GM23248 (cell line): Measurements from ENCODE around the gene SH3RF2. TPM values are rescaled to one million over a fixed set of nuclear protein-coding genes. Genes with fewer than 3 reads are reported as not detected.

Experiments
- DNase-seq: peaks from one replicate; pipeline ENCODE4 v3.0.0-alpha.2; 2015
- H2AFZ ChIP-seq: fragments of 200-600 bp; sonication (generic); 2 replicates; pipeline ENCODE4 v1.6.1; 2016; ENCODE audit warnings: antibody characterized with exemption
- H3F3A ChIP-seq: fragments of 200-600 bp; sonication (generic); 2 replicates; pipeline ENCODE4 v1.6.1; 2016; ENCODE audit warnings: mild to moderate bottlenecking, antibody characterized with exemption, mixed run types; ENCODE audit not compliant: insufficient read depth
- H3K27ac ChIP-seq: fragments of 200-600 bp; sonication (generic); 2 replicates; pipeline ENCODE4 v1.5.1; 2016; ENCODE audit warnings: mild to moderate bottlenecking
- H3K27me3 ChIP-seq: fragments of 200-600 bp; sonication (generic); replicated peaks from 2 replicates; pipeline ENCODE4 v1.6.1; 2016; ENCODE audit warnings: mild to moderate bottlenecking; ENCODE audit not compliant: insufficient read depth
- H3K36me3 ChIP-seq: fragments of 200-600 bp; sonication (generic); 2 replicates; pipeline ENCODE4 v1.6.1; 2016; ENCODE audit warnings: low read depth, mild to moderate bottlenecking
- H3K4me1 ChIP-seq: fragments of 200-600 bp; sonication (generic); 2 replicates; pipeline ENCODE4 v1.6.1; 2016; ENCODE audit warnings: mild to moderate bottlenecking; ENCODE audit not compliant: insufficient read depth
- H3K4me2 ChIP-seq: fragments of 200-600 bp; sonication (generic); one replicate; pipeline ENCODE4 v1.6.1; 2016; ENCODE audit warnings: mild to moderate bottlenecking; ENCODE audit not compliant: unreplicated experiment
- H3K4me3 ChIP-seq: fragments of 200-600 bp; sonication (generic); 2 replicates; pipeline ENCODE4 v1.5.1; 2016; ENCODE audit warnings: mild to moderate bottlenecking
- H3K79me2 ChIP-seq: fragments of 200-600 bp; sonication (generic); 2 replicates; pipeline ENCODE4 v1.6.1; 2016; ENCODE audit warnings: mild to moderate bottlenecking; ENCODE audit not compliant: insufficient read depth
- H3K9ac ChIP-seq: fragments of 200-600 bp; sonication (generic); 2 replicates; pipeline ENCODE4 v1.6.1; 2016; ENCODE audit warnings: mild to moderate bottlenecking
- H3K9me2 ChIP-seq: fragments of 200-600 bp; sonication (generic); 2 replicates; pipeline ENCODE4 v1.6.1; 2016; ENCODE audit warnings: mixed run types, mild to moderate bottlenecking, moderate library complexity; ENCODE audit not compliant: insufficient read depth
- H3K9me3 ChIP-seq: fragments of 200-600 bp; sonication (generic); one replicate; pipeline ENCODE4 v1.6.1; 2017; ENCODE audit warnings: low read depth
- H4K20me1 ChIP-seq: fragments of 200-600 bp; sonication (generic); 2 replicates; pipeline ENCODE4 v1.6.0; 2016; ENCODE audit not compliant: insufficient read depth
- EZH2 ChIP-seq: fragments of 200-600 bp; sonication (generic); IDR thresholded peaks from 2 replicates; pipeline ENCODE4 v1.6.1; 2018; ENCODE audit warnings: antibody characterized with exemption, mild to moderate bottlenecking; ENCODE audit not compliant: insufficient read depth, poor library complexity, severe bottlenecking
- EZH2phosphoT487 ChIP-seq: fragments of 200-600 bp; sonication (generic); IDR thresholded peaks from 2 replicates; pipeline ENCODE4 v1.6.1; 2018; ENCODE audit warnings: antibody characterized with exemption, moderate library complexity, mild to moderate bottlenecking, low read depth; ENCODE audit not compliant: insufficient read depth
- WGBS, 2 experiments: methylation state at CpG; one replicate each; pipeline ENCODE4 v1.1.6; 2015 to 2017; ENCODE audit warnings: low lambda C conversion rate in 2 of 2, low coverage in 1 of 2; ENCODE audit errors: missing lambda C conversion rate in 2 of 2; 5-methylcytosine and 5-hydroxymethylcytosine counted together
- in situ Hi-C: fragments of 300-500 bp; cut with MboI; formaldehyde crosslinking; loops from 2 replicates; pipeline ENCODE4 v1.15.0; 2020
- polyA plus RNA-seq: library from polyadenylated mRNA; unstranded; fragments of >200 nt; fragmentation: Nextera tagmentation; extraction: Ambion mirVana; gene quantifications from 2 replicates; pipeline ENCODE4 v1.2.1, GENCODE V29; 2016
- total RNA-seq: library from RNA; depleted of rRNA; stranded (reverse); fragments of >200 nt; shearing (Covaris generic); gene quantifications from 2 replicates; pipeline ENCODE4 v1.2.3, GENCODE V29; 2014

The SH3RF2 gene
- total and polyA plus RNA-seq, 2 experiments from 2014 or later: 0.21 TPM; not detected in 1

GRCh38 chr5:146081556-146081955 lies 145.2 kb downstream of the SH3RF2 start:
- no peak for DNase-seq

GRCh38 chr5:146082798-146083197 lies 146.4 kb downstream of the SH3RF2 start:
- Histone ChIP-seq H3K9me2 (no peaks in the 10 kb centered on the region), H3F3A (peaks cover 6% of the 10 kb centered on the region; the same call in 1 of the 2 replicates), H2AFZ (no peak overlapping the region), H3K4me3 (no peak overlapping the region), H3K4me2 (no peak overlapping the region), H3K27ac (no peak overlapping the region), H3K9me3 (no peaks in the 10 kb centered on the region), H3K27me3 (no peaks in the 10 kb centered on the region; the same call in 1 of the 2 replicates), H3K79me2 (no peaks in the 10 kb centered on the region), H3K4me1 (peaks cover 13% of the 10 kb centered on the region; the same call in 1 of the 2 replicates), H3K9ac (no peak overlapping the region), H4K20me1 (no peaks in the 10 kb centered on the region), H3K36me3 (no peaks in the 10 kb centered on the region)
- in situ Hi-C loops: no loop called here
- no peak for DNase-seq
- 78 to 87% methylated on average over 3 of the region's 3 CpGs for WGBS, 2 experiments
- no peak for TF ChIP-seq EZH2phosphoT487
- TF ChIP-seq EZH2: no peak

More at GRCh38 chr5:146081556-146081955, 145.2 kb downstream of the SH3RF2 start:
- Histone ChIP-seq H3K9ac (no peak overlapping the region), H3K79me2 (no peaks in the 10 kb centered on the region), H3K9me2 (no peaks in the 10 kb centered on the region), H3K36me3 (no peaks in the 10 kb centered on the region), H3K4me3 (no peak overlapping the region), H3K4me1 (peaks cover 13% of the 10 kb centered on the region; the same call in 1 of the 2 replicates), H2AFZ (no peak overlapping the region), H4K20me1 (no peaks in the 10 kb centered on the region), H3K9me3 (no peaks in the 10 kb centered on the region), H3F3A (peaks cover 6% of the 10 kb centered on the region; the same call in 1 of the 2 replicates), H3K27me3 (peaks cover 8% of the 10 kb centered on the region), H3K4me2 (no peak overlapping the region), H3K27ac (no peak overlapping the region)
- WGBS, 2 experiments: 22 to 35% methylated on average over 6 of the region's 6 CpGs
- in situ Hi-C loops: no loop called here
- no peak for TF ChIP-seq EZH2

- Histone ChIP-seq H3K36me3 (no peaks in the 10 kb centered on the region), H3K27ac (no peak overlapping the region), H3K9me2 (no peaks in the 10 kb centered on the region), H3K4me1 (peaks cover 11% of the 10 kb centered on the region; the same call in 1 of the 2 replicates), H3F3A (peaks cover 6% of the 10 kb centered on the region; the same call in 1 of the 2 replicates), H3K9me3 (no peaks in the 10 kb centered on the region), H3K79me2 (no peaks in the 10 kb centered on the region), H3K4me2 (no peak overlapping the region), H3K4me3 (no peak overlapping the region), H3K27me3 (no peaks in the 10 kb centered on the region), H3K9ac (no peak overlapping the region), H4K20me1 (no peaks in the 10 kb centered on the region), H2AFZ (no peak overlapping the region)
- in situ Hi-C loops: no loop called here
- WGBS, 2 experiments: 88 to 94% methylated on average over 4 of the region's 4 CpGs
- no peak for DNase-seq
- TF ChIP-seq EZH2 (no peak), EZH2phosphoT487 (no peak)
These were observed 148.0 kb downstream of the SH3RF2 start for GRCh38 chr5:146084376-146084775.

- Histone ChIP-seq H3K9me2 (no peaks in the 10 kb centered on the region), H3K36me3 (no peaks in the 10 kb centered on the region), H3K27me3 (no peaks in the 10 kb centered on the region), H3F3A (no peaks in the 10 kb centered on the region), H3K4me1 (no peaks in the 10 kb centered on the region), H3K4me2 (no peak overlapping the region), H4K20me1 (no peaks in the 10 kb centered on the region), H3K27ac (no peak overlapping the region), H3K4me3 (no peak overlapping the region), H3K9ac (no peak overlapping the region), H3K9me3 (no peaks in the 10 kb centered on the region), H3K79me2 (no peaks in the 10 kb centered on the region), H2AFZ (no peak overlapping the region)
- WGBS, 2 experiments: 85 to 88% methylated on average over 3 of the region's 3 CpGs
- in situ Hi-C loops: no loop called here
- TF ChIP-seq EZH2 (no peak), EZH2phosphoT487 (no peak)
- no peak for DNase-seq
These were observed 151.7 kb downstream of the SH3RF2 start for GRCh38 chr5:146088098-146088497.

GRCh38 chr5:146089287-146089686 lies 152.9 kb downstream of the SH3RF2 start:
- Histone ChIP-seq H3K9me2 (no peaks in the 10 kb centered on the region), H3F3A (no peaks in the 10 kb centered on the region), H4K20me1 (no peaks in the 10 kb centered on the region), H3K36me3 (no peaks in the 10 kb centered on the region), H3K27me3 (no peaks in the 10 kb centered on the region), H2AFZ (no peak overlapping the region), H3K79me2 (no peaks in the 10 kb centered on the region), H3K4me2 (no peak overlapping the region), H3K4me3 (no peak overlapping the region), H3K27ac (no peak overlapping the region), H3K9ac (no peak overlapping the region), H3K9me3 (no peaks in the 10 kb centered on the region), H3K4me1 (no peaks in the 10 kb centered on the region)
- TF ChIP-seq EZH2: no peak
- no peak for TF ChIP-seq EZH2phosphoT487
- in situ Hi-C loops: no loop called here
- no peak for DNase-seq
